Measurements from ENCODE around the gene UBE2F. TPM values are rescaled to one million over a fixed set of nuclear protein-coding genes. Genes with fewer than 3 reads are reported as not detected.
A peak's percentile ranks its signal among the peaks of the same experiment; 100 is the strongest.

Gene UBE2F
- total and polyA plus RNA-seq, 3 experiments from 2014 or later = 65.8 to 70.7 (median 68.8) TPM

DNA sequence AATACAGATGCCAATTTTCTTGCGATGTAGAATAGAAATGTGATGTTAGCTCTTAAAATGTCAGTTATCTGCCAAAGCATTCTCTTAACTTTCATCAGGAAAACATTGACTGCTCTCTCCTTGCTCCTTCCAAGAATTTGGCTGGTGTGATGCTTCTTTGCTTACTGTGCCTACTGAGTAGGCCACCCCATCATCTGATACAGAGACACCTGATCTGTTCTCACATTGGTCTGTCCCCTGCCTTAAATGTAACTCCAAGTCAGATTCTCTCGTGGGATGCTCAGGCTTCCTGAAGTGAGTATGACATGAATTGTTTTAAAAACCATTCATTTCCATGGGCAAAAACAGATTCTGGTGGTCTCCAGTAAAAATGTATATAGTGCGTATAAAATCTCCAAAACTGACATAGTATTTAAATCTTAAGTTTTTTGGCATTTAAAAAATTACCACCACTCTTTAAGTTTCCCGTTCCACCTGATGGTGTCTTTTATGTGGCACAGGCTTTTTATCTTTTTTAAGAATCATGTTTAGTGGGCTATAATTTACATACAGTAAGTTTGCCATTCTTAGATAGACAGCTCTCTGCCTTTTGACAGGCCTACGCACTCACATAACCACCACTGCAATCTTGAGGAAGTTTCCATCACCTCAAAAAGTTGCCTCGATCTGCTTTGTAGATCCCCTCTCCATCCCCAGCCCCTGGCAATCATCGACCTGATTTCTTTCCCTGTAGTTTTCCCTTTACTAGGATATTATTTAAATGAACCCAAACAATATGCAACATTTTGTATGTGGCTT, 36.6 kb downstream of the UBE2F start:
- peaks cover 32 to 52% (median 50%) of the 10 kb centered on the region in 3 donors for H3K4me1 Mint-ChIP-seq
- no peaks in the 10 kb centered on the region for H3K27me3 Mint-ChIP-seq
- CTCF ChIA-PET = no interaction called here

DNA sequence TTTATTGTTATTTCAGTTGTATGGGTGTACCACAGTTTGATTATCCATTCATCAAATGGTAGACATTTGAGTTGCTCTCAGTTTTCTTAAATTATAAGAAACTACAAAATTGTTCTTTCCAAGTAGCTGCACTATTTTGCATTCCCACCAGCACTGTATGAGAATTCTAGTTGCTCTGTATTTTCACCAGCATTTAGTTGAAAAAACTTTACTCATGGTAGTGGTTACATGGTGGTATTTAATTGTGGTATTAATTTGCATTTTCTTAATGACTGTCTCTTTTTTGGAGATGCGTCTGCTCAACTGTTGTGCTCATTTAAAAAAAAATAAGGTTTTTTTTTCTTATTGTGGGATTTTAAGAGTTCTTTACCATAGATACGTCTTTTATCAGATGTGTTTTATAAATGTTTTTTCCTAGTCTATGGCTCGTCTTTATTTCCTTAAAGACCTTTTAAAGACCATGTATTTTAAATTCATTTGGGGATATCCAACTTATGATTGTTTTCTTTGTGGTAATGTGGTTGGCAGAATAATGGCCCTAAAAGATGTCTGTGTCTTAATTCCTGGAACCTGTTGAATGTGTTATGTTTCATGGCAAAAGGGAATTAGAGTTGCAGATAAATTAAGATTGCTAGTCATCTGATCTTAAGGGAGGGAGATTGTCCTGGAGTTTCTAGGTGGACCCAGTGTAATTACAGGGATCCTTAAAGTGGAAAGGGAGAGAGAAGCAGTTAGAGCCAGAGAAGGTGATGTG, 37.4 kb downstream of the UBE2F start:
- no peak overlapping the region for H3K27ac ChIP-seq (ENCODE audit: low read depth, low read length)
- H3K4me3 ChIP-seq (ENCODE audit: low read length) = no peak overlapping the region
- Mint-ChIP-seq H3K4me3 (peak overlapping the region in 3 of 7 donors; percentile 4 to 37 (median 7)), H3K36me3 (peaks cover 14 to 33% (median 17%) of the 10 kb centered on the region in 3 donors), H3K27me3 (no peaks in the 10 kb centered on the region), H3K4me1 (peaks cover 34 to 52% (median 50%) of the 10 kb centered on the region in 3 donors), H3K27ac (peak overlapping the region in 5 of 8 donors; percentile 43 to 90 (median 72)), H3K9me3 (no peaks in the 10 kb centered on the region)
- peaks cover 22% of the 10 kb centered on the region for H3K4me1 ChIP-seq (ENCODE audit: insufficient read depth, low read length)
- DNase-seq = no peak
- no peaks in the 10 kb centered on the region for H3K27me3 ChIP-seq (ENCODE audit: insufficient read depth, low read length, poor library complexity, severe bottlenecking)
- no peaks in the 10 kb centered on the region for H3K9me3 ChIP-seq (ENCODE audit: low read length)
- ChIA-PET POLR2A (no interaction called here), CTCF (no interaction called here)
- H3K36me3 ChIP-seq (ENCODE audit: insufficient read depth, low read length) = no peaks in the 10 kb centered on the region

More for the DNA sequence above, 36.6 kb downstream of the UBE2F start:
- peaks cover 15 to 35% (median 15%) of the 10 kb centered on the region in 3 donors for H3K36me3 Mint-ChIP-seq
- Histone ChIP-seq H3K4me3 (ENCODE audit: low read length) (no peak overlapping the region), H3K4me1 (ENCODE audit: insufficient read depth, low read length) (peaks cover 16% of the 10 kb centered on the region), H3K9me3 (ENCODE audit: low read length) (no peaks in the 10 kb centered on the region), H3K36me3 (ENCODE audit: insufficient read depth, low read length) (no peaks in the 10 kb centered on the region), H3K27me3 (ENCODE audit: insufficient read depth, low read length, poor library complexity, severe bottlenecking) (no peaks in the 10 kb centered on the region), H3K27ac (ENCODE audit: low read depth, low read length) (no peak overlapping the region)
- peak in 1 of 5 donors; percentile 41 for DNase-seq
- peak overlapping the region in 6 of 8 donors; percentile 12 to 90 (median 72) for H3K27ac Mint-ChIP-seq
- H3K4me3 Mint-ChIP-seq = peak overlapping the region in 5 of 7 donors; percentile 4 to 37 (median 7)
- no peaks in the 10 kb centered on the region for H3K9me3 Mint-ChIP-seq
- POLR2A ChIA-PET = no interaction called here

DNA sequence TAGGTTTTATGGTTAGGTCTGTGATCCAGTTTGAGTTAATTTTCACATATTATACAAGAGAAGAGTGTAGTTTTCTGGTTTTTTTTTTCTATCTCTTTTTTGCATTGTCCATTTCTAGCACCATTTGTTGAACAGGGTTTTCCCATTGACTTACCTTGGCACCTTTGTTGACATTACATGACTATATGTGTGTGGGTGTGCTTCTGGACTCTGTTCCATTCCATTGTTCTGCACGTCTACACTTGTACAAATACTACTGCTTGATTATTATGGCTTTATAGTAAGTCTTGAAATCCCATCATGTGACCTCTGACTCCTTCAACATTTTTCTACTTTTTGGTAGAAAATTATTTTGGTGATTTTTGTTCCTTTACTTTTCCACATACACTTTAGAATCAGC, 38.7 kb downstream of the UBE2F start:
- DNase-seq = no peak
- Mint-ChIP-seq H3K27ac (no peak overlapping the region), H3K9me3 (no peaks in the 10 kb centered on the region), H3K36me3 (peaks cover 11 to 34% (median 16%) of the 10 kb centered on the region in 3 donors), H3K27me3 (no peaks in the 10 kb centered on the region), H3K4me1 (peaks cover 36 to 52% (median 51%) of the 10 kb centered on the region in 3 donors), H3K4me3 (peak overlapping the region in 1 of 7 donors; percentile 33)
- Histone ChIP-seq H3K4me1 (ENCODE audit: insufficient read depth, low read length) (peaks cover 25% of the 10 kb centered on the region), H3K9me3 (ENCODE audit: low read length) (no peaks in the 10 kb centered on the region), H3K27ac (ENCODE audit: low read depth, low read length) (no peak overlapping the region), H3K27me3 (ENCODE audit: insufficient read depth, low read length, poor library complexity, severe bottlenecking) (no peaks in the 10 kb centered on the region), H3K36me3 (ENCODE audit: insufficient read depth, low read length) (no peaks in the 10 kb centered on the region), H3K4me3 (ENCODE audit: low read length) (no peak overlapping the region)
- ChIA-PET CTCF (no interaction called here), POLR2A (no interaction called here)

- Histone ChIP-seq H3K4me1 (ENCODE audit: insufficient read depth, low read length) (peaks cover 25% of the 10 kb centered on the region), H3K9me3 (ENCODE audit: low read length) (no peaks in the 10 kb centered on the region), H3K4me3 (ENCODE audit: low read length) (no peak overlapping the region), H3K27me3 (ENCODE audit: insufficient read depth, low read length, poor library complexity, severe bottlenecking) (no peaks in the 10 kb centered on the region), H3K27ac (ENCODE audit: low read depth, low read length) (no peak overlapping the region), H3K36me3 (ENCODE audit: insufficient read depth, low read length) (no peaks in the 10 kb centered on the region)
- peaks cover 40 to 58% (median 56%) of the 10 kb centered on the region in 3 donors for H3K4me1 Mint-ChIP-seq
- ChIA-PET POLR2A (no interaction called here), CTCF (no interaction called here)
- H3K27me3 Mint-ChIP-seq = peaks cover 0 to 2% of the 10 kb centered on the region in 2 donors
- DNase-seq = no peak
- no peaks in the 10 kb centered on the region for H3K9me3 Mint-ChIP-seq
- no peak overlapping the region for H3K4me3 Mint-ChIP-seq
- H3K36me3 Mint-ChIP-seq = peaks cover 19 to 40% (median 23%) of the 10 kb centered on the region in 3 donors
- peak overlapping the region in 1 of 8 donors; percentile 69 for H3K27ac Mint-ChIP-seq
These were observed 39.7 kb downstream of the UBE2F start for GRCh38 chr2:238006510-238006909.

- peaks cover 0 to 2% of the 10 kb centered on the region in 2 donors for H3K27me3 Mint-ChIP-seq
- no peak overlapping the region for H3K27ac ChIP-seq (ENCODE audit: low read depth, low read length)
- H3K36me3 ChIP-seq (ENCODE audit: insufficient read depth, low read length) = no peaks in the 10 kb centered on the region
- no peak overlapping the region for H3K4me3 ChIP-seq (ENCODE audit: low read length)
- H3K36me3 Mint-ChIP-seq = peaks cover 23 to 47% (median 24%) of the 10 kb centered on the region in 3 donors
- H3K27me3 ChIP-seq (ENCODE audit: insufficient read depth, low read length, poor library complexity, severe bottlenecking) = no peaks in the 10 kb centered on the region
- CTCF ChIA-PET = no interaction called here
- no peak for DNase-seq
- POLR2A ChIA-PET = no interaction called here
- H3K27ac Mint-ChIP-seq = no peak overlapping the region
- no peaks in the 10 kb centered on the region for H3K9me3 ChIP-seq (ENCODE audit: low read length)
- H3K4me1 ChIP-seq (ENCODE audit: insufficient read depth, low read length) = peaks cover 24% of the 10 kb centered on the region
- H3K4me3 Mint-ChIP-seq = no peak overlapping the region
- no peaks in the 10 kb centered on the region for H3K9me3 Mint-ChIP-seq
- H3K4me1 Mint-ChIP-seq = peaks cover 39 to 55% (median 53%) of the 10 kb centered on the region in 3 donors
These were observed 41.1 kb downstream of the UBE2F start for GRCh38 chr2:238007924-238008323.

DNA sequence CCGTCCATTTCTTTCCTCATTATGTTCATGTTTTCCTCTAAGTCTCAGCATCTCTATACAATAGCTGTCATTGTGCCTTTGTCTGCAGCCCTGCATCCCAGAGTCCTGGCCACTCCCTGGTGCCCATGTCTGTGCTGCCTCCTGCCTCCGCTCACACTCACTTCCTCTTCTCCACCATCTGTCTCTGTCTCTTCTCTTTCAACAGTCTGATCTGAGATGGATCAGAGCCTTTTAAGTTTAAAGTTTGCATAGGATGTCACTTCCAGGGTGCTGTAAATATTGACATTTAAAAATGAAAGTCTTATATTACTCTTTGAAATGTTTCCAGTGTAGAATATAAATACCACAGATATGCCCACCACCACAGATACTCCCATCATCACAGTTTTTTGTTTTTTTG, 42.7 kb downstream of the UBE2F start:
- DNase-seq = no peak
- Histone ChIP-seq H3K4me3 (ENCODE audit: low read length) (no peak overlapping the region), H3K4me1 (ENCODE audit: insufficient read depth, low read length) (peaks cover 10% of the 10 kb centered on the region), H3K27ac (ENCODE audit: low read depth, low read length) (no peak overlapping the region), H3K9me3 (ENCODE audit: low read length) (no peaks in the 10 kb centered on the region), H3K36me3 (ENCODE audit: insufficient read depth, low read length) (no peaks in the 10 kb centered on the region), H3K27me3 (ENCODE audit: insufficient read depth, low read length, poor library complexity, severe bottlenecking) (no peaks in the 10 kb centered on the region)
- ChIA-PET CTCF (interaction anchor here (1.6 kb wide), 1 partner anchor 10 kb away, joined by 3 read pairs; no protein-coding TSS in a partner anchor), POLR2A (no interaction called here)
- peak overlapping the region in 3 of 8 donors; percentile 6 to 20 (median 6) for H3K27ac Mint-ChIP-seq
- peaks cover 26 to 40% (median 38%) of the 10 kb centered on the region in 3 donors for H3K4me1 Mint-ChIP-seq
- peaks cover 20 to 52% (median 24%) of the 10 kb centered on the region in 3 donors for H3K36me3 Mint-ChIP-seq
- H3K4me3 Mint-ChIP-seq = no peak overlapping the region
- H3K27me3 Mint-ChIP-seq = peaks cover 0 to 2% of the 10 kb centered on the region in 2 donors
- H3K9me3 Mint-ChIP-seq = no peaks in the 10 kb centered on the region

GRCh38 chr2:238010572-238010971, 43.8 kb downstream of the UBE2F start:
- Mint-ChIP-seq H3K9me3 (no peaks in the 10 kb centered on the region), H3K4me3 (peak overlapping the region in 1 of 7 donors; percentile 2), H3K27me3 (peaks cover 0 to 2% of the 10 kb centered on the region in 2 donors), H3K4me1 (peaks cover 23 to 37% (median 34%) of the 10 kb centered on the region in 3 donors), H3K36me3 (peaks cover 20 to 47% (median 21%) of the 10 kb centered on the region in 3 donors), H3K27ac (peak overlapping the region in 1 of 8 donors; percentile 58)
- no peaks in the 10 kb centered on the region for H3K27me3 ChIP-seq (ENCODE audit: insufficient read depth, low read length, poor library complexity, severe bottlenecking)
- H3K27ac ChIP-seq (ENCODE audit: low read depth, low read length) = no peak overlapping the region
- ChIA-PET POLR2A (no interaction called here), CTCF (no interaction called here)
- no peak for DNase-seq
- H3K36me3 ChIP-seq (ENCODE audit: insufficient read depth, low read length) = no peaks in the 10 kb centered on the region
- no peaks in the 10 kb centered on the region for H3K9me3 ChIP-seq (ENCODE audit: low read length)
- peaks cover 10% of the 10 kb centered on the region for H3K4me1 ChIP-seq (ENCODE audit: insufficient read depth, low read length)
- H3K4me3 ChIP-seq (ENCODE audit: low read length) = no peak overlapping the region

- Mint-ChIP-seq H3K27ac (peak overlapping the region in 1 of 8 donors; percentile 60), H3K9me3 (no peaks in the 10 kb centered on the region), H3K4me3 (no peak overlapping the region), H3K36me3 (peaks cover 13 to 46% (median 23%) of the 10 kb centered on the region in 3 donors), H3K27me3 (peaks cover 0 to 2% of the 10 kb centered on the region in 2 donors), H3K4me1 (peaks cover 15 to 20% (median 18%) of the 10 kb centered on the region in 3 donors)
- POLR2A ChIA-PET = no interaction called here
- Histone ChIP-seq H3K4me3 (ENCODE audit: low read length) (no peak overlapping the region), H3K27me3 (ENCODE audit: insufficient read depth, low read length, poor library complexity, severe bottlenecking) (no peaks in the 10 kb centered on the region), H3K9me3 (ENCODE audit: low read length) (no peaks in the 10 kb centered on the region), H3K27ac (ENCODE audit: low read depth, low read length) (no peak overlapping the region), H3K36me3 (ENCODE audit: insufficient read depth, low read length) (peaks cover 4% of the 10 kb centered on the region), H3K4me1 (ENCODE audit: insufficient read depth, low read length) (peaks cover 7% of the 10 kb centered on the region)
- CTCF ChIA-PET = interaction anchor here (0.6 kb wide), 1 partner anchor 192 kb away, joined by 3 read pairs; no protein-coding TSS in a partner anchor
- DNase-seq = no peak
These were observed 47.0 kb downstream of the UBE2F start for GRCh38 chr2:238013806-238014205.
